Gastrocnemius medialis (tissue), 4 donors: ENCODE results near the gene RETREG2.

Source experiments
- POLR2A ChIP-seq, 2 donors: fragments of 450-650 bp; IDR thresholded peaks; one replicate each; pipeline ENCODE4 v1.6.1; 2017; ENCODE audit warnings: antibody characterized with exemption in 2 of 2, mild to moderate bottlenecking in 2 of 2, moderate library complexity in 2 of 2
- TF ChIP-seq, protein P1 (sequence below), 5 experiments: fragments of 450-650 bp in 3 of 5; fragments of 200-600 bp in 2 of 5; sonication (generic) in 2 of 5; IDR thresholded peaks in 4 of 5; conservative IDR thresholded peaks in 1 of 5; 1 replicate in 4 of 5; 2 replicates in 1 of 5; pipeline ENCODE4 v1.5.1; 2016 to 2019; ENCODE audit warnings: antibody characterized with exemption in 5 of 5, mild to moderate bottlenecking in 3 of 5, moderate library complexity in 3 of 5

DNA sequence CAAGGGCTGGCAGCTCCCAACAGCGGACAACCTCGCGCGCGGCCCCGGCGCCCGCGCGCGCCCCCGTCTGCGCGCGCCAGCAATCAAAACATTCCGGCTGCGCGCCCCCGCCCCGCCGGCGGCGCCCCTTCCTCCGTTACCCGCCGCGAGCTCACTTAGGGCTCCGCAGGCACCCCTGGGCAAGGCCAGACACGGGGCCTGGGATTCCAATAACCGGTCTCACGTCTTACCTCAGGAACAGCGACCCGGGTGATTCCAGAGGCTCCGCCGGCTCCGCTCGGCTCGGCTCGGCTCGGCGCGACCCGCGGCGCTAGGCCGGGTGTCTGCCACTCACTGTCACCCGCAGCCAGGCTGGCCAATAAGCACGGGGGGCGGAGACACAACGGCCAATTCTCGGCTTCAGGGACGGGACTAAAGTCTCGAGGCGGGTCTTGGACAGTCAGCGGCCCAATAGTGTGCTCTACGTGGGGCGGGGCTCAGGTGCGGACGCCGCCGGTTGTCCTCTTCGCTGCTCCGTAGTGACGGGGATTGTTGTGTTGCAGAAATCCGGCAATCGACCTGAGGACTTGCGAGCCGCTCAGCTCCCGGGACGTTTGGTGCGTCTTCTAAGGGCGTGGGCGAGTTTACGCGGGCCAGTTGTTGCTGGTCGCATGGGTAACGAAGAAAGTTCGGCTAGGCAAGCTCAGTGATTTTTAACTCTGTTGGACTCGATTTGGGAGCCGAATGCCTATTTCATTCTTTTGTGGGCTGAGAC, 51.4 kb downstream of the RETREG2 start, which contains the start of the genes ANKZF1 and ATG9A:
- TF ChIP-seq, protein P1, sequence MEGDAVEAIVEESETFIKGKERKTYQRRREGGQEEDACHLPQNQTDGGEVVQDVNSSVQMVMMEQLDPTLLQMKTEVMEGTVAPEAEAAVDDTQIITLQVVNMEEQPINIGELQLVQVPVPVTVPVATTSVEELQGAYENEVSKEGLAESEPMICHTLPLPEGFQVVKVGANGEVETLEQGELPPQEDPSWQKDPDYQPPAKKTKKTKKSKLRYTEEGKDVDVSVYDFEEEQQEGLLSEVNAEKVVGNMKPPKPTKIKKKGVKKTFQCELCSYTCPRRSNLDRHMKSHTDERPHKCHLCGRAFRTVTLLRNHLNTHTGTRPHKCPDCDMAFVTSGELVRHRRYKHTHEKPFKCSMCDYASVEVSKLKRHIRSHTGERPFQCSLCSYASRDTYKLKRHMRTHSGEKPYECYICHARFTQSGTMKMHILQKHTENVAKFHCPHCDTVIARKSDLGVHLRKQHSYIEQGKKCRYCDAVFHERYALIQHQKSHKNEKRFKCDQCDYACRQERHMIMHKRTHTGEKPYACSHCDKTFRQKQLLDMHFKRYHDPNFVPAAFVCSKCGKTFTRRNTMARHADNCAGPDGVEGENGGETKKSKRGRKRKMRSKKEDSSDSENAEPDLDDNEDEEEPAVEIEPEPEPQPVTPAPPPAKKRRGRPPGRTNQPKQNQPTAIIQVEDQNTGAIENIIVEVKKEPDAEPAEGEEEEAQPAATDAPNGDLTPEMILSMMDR (IDR thresholded peaks at IDR 0.05 in 4 of 5, conservative IDR thresholded peaks at IDR 0.05 in 1 of 5), result peak in 1 of 5 experiments; percentile 17
- peak; percentile 93 to 95 for TF ChIP-seq POLR2A (IDR thresholded peaks at IDR 0.05)
